HG02678 (cell line): Measurements from ENCODE around the gene RIC8B.

Experiments
- ATAC-seq: cut with Tn5 transposase; IDR thresholded peaks from one replicate; pipeline ENCODE4 v1.9.1; 2021; ENCODE audit warnings: mild to moderate bottlenecking, moderate library complexity; ENCODE audit not compliant: unreplicated experiment

The RIC8B gene

GRCh38 chr12:106867651-106868050, 93.2 kb downstream of the RIC8B start:
- no peak for ATAC-seq

- ATAC-seq = no peak
Observed at GRCh38 chr12:106868982-106869700, 94.7 kb downstream of the RIC8B start.

GRCh38 chr12:106870116-106870515, 95.6 kb downstream of the RIC8B start:
- ATAC-seq = no peak

GRCh38 chr12:106871477-106871876, 97.0 kb downstream of the RIC8B start:
- no peak for ATAC-seq

- ATAC-seq = no peak
Observed at GRCh38 chr12:106873983-106874382, 99.5 kb downstream of the RIC8B start.

- no peak for ATAC-seq
Observed at GRCh38 chr12:106878804-106879203, 104.3 kb downstream of the RIC8B start.

- no peak for ATAC-seq
Observed at GRCh38 chr12:106879612-106880011, 105.1 kb downstream of the RIC8B start.

- ATAC-seq = no peak
Observed at GRCh38 chr12:106883426-106883825, 108.9 kb downstream of the RIC8B start.

- ATAC-seq = no peak
Observed at GRCh38 chr12:106885026-106885425, 110.5 kb downstream of the RIC8B start.

GRCh38 chr12:106885541-106886249, 111.2 kb downstream of the RIC8B start:
- ATAC-seq = no peak

- ATAC-seq = no peak
Observed at GRCh38 chr12:106886932-106887331, 112.5 kb downstream of the RIC8B start.

GRCh38 chr12:106888348-106888970, 114.0 kb downstream of the RIC8B start:
- ATAC-seq = no peak

GRCh38 chr12:106889326-106889725, 114.8 kb downstream of the RIC8B start:
- no peak for ATAC-seq

- ATAC-seq = no peak
Observed at GRCh38 chr12:106889950-106890626, 115.6 kb downstream of the RIC8B start.

- ATAC-seq = no peak
Observed at GRCh38 chr12:106892075-106892474, 117.6 kb downstream of the RIC8B start.

GRCh38 chr12:106893451-106893850, 119.0 kb downstream of the RIC8B start:
- ATAC-seq = no peak

GRCh38 chr12:106894774-106895173, 120.3 kb downstream of the RIC8B start:
- ATAC-seq = no peak

GRCh38 chr12:106896603-106897002, 122.1 kb downstream of the RIC8B start:
- no peak for ATAC-seq

- ATAC-seq = no peak
Observed at GRCh38 chr12:106897082-106897481, 122.6 kb downstream of the RIC8B start.

GRCh38 chr12:106897981-106898901, 123.8 kb downstream of the RIC8B start:
- ATAC-seq = no peak
